Measurements from ENCODE around the gene TDRD1.

- TF ChIP-seq CTCF (IDR thresholded peaks at IDR 0.05) (no peak), POLR2A (IDR thresholded peaks at IDR 0.05) (no peak), EP300 (IDR thresholded peaks at IDR 0.05) (no peak)
These were observed 83.3 kb downstream of the TDRD1 start for GRCh38 chr10:114262496-114262895.
